NCI-H2227 (cell line): ENCODE data around the gene DSCAM.

Experiments used
- DNase-seq: peaks from one replicate; lab custom pipeline; 2025; ENCODE audit not compliant: unreplicated experiment; lab: John Stamatoyannopoulos, UW

Gene DSCAM

DNA sequence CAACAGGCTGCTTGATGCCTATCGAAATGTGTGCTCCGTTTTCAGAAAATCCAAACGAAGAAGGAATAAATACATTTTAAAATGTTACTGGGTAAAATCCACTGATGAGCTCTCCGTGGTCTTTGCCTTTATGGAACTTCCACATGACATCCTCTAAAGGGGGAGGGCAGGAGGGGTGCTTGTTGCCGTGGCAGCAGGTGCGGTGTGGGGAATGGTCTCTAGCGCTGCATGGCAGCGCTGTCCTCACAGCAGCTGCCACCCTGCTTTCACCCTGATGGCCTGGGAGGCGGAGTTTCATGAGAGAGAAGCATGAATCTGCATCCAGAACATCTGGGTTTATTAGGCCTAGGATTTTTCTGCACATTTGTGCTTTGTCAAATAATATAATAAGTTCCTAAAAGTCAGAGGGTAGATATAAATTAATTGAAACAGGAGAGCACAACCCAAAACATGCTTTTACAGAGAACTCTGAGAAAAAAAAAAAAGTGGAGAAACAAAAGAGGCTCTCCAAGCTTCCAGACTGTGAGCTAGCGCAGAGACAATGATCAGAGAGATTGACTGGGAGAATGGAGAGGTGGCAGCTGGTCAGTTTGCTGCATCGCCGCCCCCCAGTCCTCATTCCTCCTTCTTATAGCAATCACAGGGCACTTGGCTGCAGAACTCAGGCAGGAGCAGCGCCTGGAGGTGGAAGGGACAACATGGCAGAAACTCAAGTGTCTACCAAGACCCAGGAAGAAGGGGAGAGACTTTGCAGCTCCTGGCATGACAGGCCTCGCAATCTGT lies 228.6 kb downstream of the DSCAM start:
- DNase-seq: no peak

DNA sequence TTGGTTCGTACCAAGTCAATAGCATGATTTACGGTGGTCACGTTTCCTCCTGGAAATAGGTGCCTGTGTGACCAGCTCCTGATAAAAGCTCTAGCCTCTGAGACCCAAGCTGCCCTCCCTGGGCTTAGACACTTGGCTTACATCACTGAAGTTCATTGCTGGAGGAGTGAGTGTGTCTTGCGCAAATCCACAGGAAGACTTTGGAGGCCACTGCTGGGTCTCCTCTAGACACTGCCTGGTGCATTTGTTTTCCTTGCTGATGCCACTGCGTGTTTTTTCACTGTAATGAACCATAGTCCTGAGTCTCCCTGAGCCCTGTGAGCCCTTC lies 230.6 kb downstream of the DSCAM start:
- DNase-seq: no peak

GRCh38 chr21:40615505-40616376 lies 231.2 kb downstream of the DSCAM start:
- DNase-seq: peak; percentile 12

DNA sequence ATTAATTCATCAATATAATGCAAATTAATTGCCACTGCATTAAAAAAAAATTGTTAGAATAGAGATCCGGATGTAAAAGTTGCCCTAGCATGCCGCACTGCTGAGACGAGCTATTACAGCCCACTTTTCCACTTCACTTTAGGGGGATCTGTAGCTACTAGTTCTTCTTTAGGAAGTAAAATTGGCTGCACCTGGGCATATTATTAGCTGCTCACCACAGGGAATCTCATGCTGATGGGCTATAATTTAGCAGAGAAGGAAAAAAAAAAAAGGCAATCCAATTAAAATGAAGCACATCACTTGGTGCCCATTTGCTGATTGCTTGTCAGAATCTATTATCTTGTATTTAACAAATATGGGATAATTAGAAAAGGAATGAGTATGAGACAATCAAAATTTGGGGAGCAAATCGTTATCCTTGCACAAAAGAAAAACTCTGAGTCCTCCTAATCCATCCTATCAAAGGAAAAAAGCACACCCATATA lies 233.4 kb downstream of the DSCAM start:
- peak; percentile 32 for DNase-seq

GRCh38 chr21:40610345-40610744 lies 236.6 kb downstream of the DSCAM start:
- no peak for DNase-seq

DNA sequence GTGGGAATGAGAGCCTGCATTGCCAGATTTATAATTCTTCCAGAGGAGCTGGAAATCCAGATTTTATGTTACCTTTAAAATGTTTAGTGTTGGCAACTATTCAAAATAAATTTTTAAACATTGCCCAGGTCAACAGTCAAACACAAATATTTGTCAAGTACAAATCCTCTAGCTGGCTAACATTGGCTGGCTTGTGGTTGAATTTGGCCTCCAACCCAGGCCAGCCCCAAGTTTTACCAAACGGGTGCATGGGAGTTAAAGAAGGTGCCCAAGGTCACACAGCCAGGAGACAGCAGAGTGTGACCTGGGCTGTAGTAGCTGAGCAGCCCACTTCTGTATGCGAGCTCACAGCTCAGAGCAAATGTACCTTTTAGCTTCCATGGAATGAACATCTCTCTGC lies 240.6 kb downstream of the DSCAM start:
- no peak for DNase-seq

DNA sequence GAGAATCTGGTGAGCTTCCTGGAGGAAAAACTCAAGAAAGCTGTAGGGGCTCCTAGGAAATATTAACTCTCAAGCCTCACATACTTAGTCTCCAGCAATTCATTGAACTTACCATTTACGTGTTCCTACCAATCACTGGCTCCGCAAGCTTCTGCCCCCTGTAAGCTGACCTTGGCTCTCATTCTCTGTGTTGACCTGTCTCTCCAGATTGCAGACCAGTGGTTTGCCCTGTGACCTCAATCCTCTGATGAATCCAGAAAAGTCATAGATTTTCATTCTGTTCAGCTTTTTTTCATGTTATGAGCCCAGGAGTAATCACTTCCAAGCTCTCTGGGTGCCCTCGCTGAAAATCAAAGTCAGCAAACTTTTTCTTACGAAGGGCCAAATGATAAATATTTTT lies 241.9 kb downstream of the DSCAM start:
- DNase-seq: no peak

DNA sequence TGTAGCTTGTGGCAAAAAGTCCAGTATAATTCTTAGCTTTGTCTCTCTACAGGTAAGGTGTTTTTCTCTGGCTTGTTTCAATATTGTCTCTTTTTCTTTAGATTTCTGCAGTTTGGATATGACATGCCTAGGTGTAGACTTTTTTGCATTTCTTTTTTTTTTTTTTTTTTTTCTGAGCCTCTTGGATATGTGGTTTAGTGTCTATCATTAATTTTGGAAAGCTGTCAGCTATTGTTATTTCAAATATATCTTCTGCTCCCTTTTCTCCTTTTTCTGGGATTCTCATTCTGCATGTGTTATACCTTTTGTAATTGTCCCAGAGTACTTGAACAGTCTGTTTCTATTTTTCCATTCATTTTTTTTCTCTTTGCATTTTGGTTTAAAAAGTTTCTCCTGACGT lies 243.2 kb downstream of the DSCAM start:
- DNase-seq: no peak

GRCh38 chr21:40602080-40602479 lies 244.9 kb downstream of the DSCAM start:
- DNase-seq: no peak

GRCh38 chr21:40595806-40596205 lies 251.2 kb downstream of the DSCAM start:
- no peak for DNase-seq

- no peak for DNase-seq
Observed at GRCh38 chr21:40587736-40588346, 259.1 kb downstream of the DSCAM start.

DNA sequence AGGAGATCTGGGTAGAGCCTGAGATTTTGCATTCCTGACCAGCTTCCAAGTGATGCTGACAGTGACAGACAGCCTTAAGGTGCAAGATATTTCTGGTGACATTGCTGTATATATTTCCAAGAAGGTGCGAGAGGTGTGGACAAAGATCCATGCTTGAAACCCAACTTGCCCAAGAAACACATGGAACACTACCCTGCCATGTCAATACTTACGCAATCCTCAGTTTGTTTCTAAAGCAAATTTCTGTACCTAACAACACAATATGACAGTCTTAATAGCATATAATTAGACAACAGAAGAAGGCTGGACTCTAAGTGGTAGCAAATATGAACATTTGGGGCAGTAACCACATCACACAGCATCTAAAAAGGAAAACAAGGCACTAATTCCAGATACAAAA lies 260.4 kb downstream of the DSCAM start:
- DNase-seq: no peak

- no peak for DNase-seq
Observed at GRCh38 chr21:40577285-40578043, 269.5 kb downstream of the DSCAM start.

GRCh38 chr21:40575976-40576375 lies 271.0 kb downstream of the DSCAM start:
- no peak for DNase-seq

GRCh38 chr21:40569357-40569756 lies 277.6 kb downstream of the DSCAM start:
- no peak for DNase-seq

DNA sequence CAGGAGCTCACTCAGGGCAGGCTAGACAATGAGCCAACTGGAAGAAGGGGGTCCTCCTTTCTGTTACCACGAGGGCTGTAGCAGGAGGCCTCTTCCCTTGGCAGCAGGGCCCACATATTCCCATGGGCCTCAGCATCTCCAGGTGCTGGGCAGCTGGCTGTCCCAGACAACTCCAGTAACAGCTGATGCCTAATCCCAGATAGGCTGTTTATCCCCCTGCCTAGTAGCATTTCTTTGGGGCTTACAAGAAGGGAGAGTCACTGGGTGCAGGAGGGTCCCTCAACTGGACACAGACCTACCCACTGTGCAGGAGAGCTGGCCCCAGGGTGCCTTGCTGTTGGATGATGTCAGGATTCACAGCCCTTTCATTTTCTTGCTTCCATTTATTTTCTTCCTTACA lies 278.2 kb downstream of the DSCAM start:
- DNase-seq: no peak

- DNase-seq: peak; percentile 28
Observed at GRCh38 chr21:40567501-40567900, 279.5 kb downstream of the DSCAM start.

DNA sequence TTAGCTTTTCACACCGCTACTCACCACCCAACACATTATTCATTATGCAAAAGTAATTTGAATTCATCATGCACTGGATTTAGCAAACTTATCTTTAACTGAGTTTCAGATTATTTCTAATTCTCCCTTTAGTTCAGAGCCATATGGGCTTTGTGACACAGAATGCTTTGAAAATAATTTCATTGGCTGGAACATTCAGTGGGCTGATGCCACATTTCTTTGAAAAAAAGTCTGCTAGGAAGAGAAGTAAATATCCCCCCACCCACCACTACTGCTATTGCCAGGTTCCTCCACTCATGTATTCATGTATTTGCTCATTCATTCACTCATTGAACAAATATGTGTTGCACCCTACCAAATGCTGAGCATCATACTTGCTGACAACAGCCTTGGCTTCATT lies 280.5 kb downstream of the DSCAM start:
- no peak for DNase-seq

GRCh38 chr21:40564318-40564717 lies 282.6 kb downstream of the DSCAM start:
- DNase-seq: no peak

GRCh38 chr21:40563900-40564299 lies 283.1 kb downstream of the DSCAM start:
- DNase-seq: no peak
